Kidney (tissue), 14 donors: ENCODE measurements around the gene WWP2. TPM values are rescaled to one million over a fixed set of nuclear protein-coding genes. Genes with fewer than 3 reads are reported as not detected.
"Not testable (repeated sequence)": the region's sequence is repeated elsewhere in the genome, so short reads cannot be mapped to it uniquely, and the experiment has no call there.

Source experiments
- DNase-seq, 5 donors: peaks; one replicate each; pipeline ENCODE4 v3.0.0-alpha.2; 2013 to 2020
- FAIRE-seq: peaks from 2 replicates; lab custom pipeline; 2012; peaks lifted over from hg19 to GRCh38; lab: Jason Lieb, UNC
- H3K27ac ChIP-seq, 2 donors: one replicate each; pipeline ENCODE4 v1.7.0; 2013; ENCODE audit warnings: low read depth in 2 of 2, low read length in 2 of 2, inconsistent platforms in 1 of 2
- H3K27me3 ChIP-seq: one replicate; pipeline ENCODE4 v1.7.1; 2013; ENCODE audit warnings: low read length, inconsistent platforms; ENCODE audit not compliant: control insufficient read depth, insufficient read depth
- H3K36me3 ChIP-seq, 3 donors: one replicate each; pipeline versions ENCODE4 v1.7.0 to v1.7.1; 2013; ENCODE audit warnings: low read length in 3 of 3, control low read depth in 1 of 3, inconsistent platforms in 1 of 3; ENCODE audit not compliant: insufficient read depth in 3 of 3, control insufficient read depth in 2 of 3
- H3K4me1 ChIP-seq, 3 donors: one replicate each; pipeline versions ENCODE4 v1.7.0 to v1.7.1; 2013; ENCODE audit warnings: low read length in 3 of 3, inconsistent platforms in 1 of 3, low read depth in 1 of 3; ENCODE audit not compliant: control insufficient read depth in 2 of 3, insufficient read depth in 2 of 3
- H3K4me3 ChIP-seq, 3 donors: one replicate each; pipeline versions ENCODE4 v1.7.0 to v1.8.1; 2013; ENCODE audit warnings: low read length in 3 of 3, control low read depth in 1 of 3, inconsistent platforms in 1 of 3
- H3K9ac ChIP-seq, 3 donors: one replicate each; pipeline versions ENCODE4 v1.7.0 to v1.7.1; 2013; ENCODE audit warnings: low read length in 3 of 3, control low read depth in 1 of 3, inconsistent platforms in 1 of 3
- H3K9me3 ChIP-seq, 3 donors: one replicate each; pipeline versions ENCODE4 v1.7.0 to v1.7.1; 2013; ENCODE audit warnings: low read length in 3 of 3, control low read depth in 1 of 3, inconsistent platforms in 1 of 3; ENCODE audit not compliant: control insufficient read depth in 2 of 3, insufficient read depth in 1 of 3
- intact Hi-C: fragments of 100-400 bp; cut with DNase I; formaldehyde crosslinking; loops from one replicate; pipeline ENCODE4 v1.11.1; 2022
- polyA plus RNA-seq: library from polyadenylated mRNA; stranded (reverse); fragments of 350-450 nt; fragmentation: Illumina TruSeq; extraction: RNeasy Lipid Tissue Mini Kit (QIAGEN cat#74804); gene quantifications from one replicate; pipeline ENCODE4 v1.2.3, GENCODE V29; 2014; ENCODE audit warnings: low read depth, low replicate concordance; ENCODE audit not compliant: insufficient read depth
- total RNA-seq: library from RNA; stranded (reverse); fragmentation: NEBNext Ultra II Directional; extraction: Animal tissue kit (Norgen Biotek cat#: 25700); gene quantifications from one replicate; pipeline ENCODE4 v1.2.1, GENCODE V29; 2021
- TF ChIP-seq, protein P1 (sequence below): IDR thresholded peaks from 3 replicates; pipeline ENCODE4 v1.5.1; 2012; ENCODE audit warnings: mild to moderate bottlenecking, moderate library complexity, borderline replicate concordance; ENCODE audit not compliant: insufficient read depth; ENCODE audit errors: extremely low read depth
- donor health status: control.
- donor health status: control.
- donor health status: control.
- donor health status: control.
- donor health status: control.
- donor health status: DM: yes; HTN: yes; CAD: no.
- donor health status: Normal renal cell carcinoma (clear cell type).

Gene WWP2
- total and polyA plus RNA-seq, 2 donors from 2014 or later, result 30.0 to 128 TPM

DNA sequence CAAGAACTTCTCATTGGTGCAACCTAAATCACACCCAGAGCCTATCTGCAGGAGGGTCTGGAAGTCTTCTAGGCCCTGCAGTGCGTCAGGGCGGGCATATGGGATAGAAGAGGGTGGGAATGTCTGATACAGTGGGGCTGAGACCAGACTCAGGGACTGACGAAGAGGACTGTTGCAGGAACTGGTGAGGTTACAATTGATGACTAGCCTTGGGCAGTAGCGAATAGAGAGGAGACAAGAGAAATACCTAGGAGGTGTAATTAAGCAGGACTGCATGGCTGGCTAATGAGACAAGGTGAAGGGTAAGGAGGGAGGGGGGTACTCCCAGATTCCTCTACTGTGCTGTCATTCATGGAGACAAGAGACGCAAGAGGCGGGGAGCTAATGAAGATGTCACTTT is 91.3 kb downstream of the WWP2 start:
- DNase-seq (no peak), FAIRE-seq (no peak)
- Histone ChIP-seq H3K4me3 (no peak overlapping the region), H3K27me3 (no peaks in the 10 kb centered on the region), H3K36me3 (no peaks in the 10 kb centered on the region), H3K9ac (no peak overlapping the region), H3K27ac (no peak overlapping the region), H3K4me1 (peaks cover 0 to 2% (median 0%) of the 10 kb centered on the region in 3 donors), H3K9me3 (no peaks in the 10 kb centered on the region)
- TF ChIP-seq, protein P1, sequence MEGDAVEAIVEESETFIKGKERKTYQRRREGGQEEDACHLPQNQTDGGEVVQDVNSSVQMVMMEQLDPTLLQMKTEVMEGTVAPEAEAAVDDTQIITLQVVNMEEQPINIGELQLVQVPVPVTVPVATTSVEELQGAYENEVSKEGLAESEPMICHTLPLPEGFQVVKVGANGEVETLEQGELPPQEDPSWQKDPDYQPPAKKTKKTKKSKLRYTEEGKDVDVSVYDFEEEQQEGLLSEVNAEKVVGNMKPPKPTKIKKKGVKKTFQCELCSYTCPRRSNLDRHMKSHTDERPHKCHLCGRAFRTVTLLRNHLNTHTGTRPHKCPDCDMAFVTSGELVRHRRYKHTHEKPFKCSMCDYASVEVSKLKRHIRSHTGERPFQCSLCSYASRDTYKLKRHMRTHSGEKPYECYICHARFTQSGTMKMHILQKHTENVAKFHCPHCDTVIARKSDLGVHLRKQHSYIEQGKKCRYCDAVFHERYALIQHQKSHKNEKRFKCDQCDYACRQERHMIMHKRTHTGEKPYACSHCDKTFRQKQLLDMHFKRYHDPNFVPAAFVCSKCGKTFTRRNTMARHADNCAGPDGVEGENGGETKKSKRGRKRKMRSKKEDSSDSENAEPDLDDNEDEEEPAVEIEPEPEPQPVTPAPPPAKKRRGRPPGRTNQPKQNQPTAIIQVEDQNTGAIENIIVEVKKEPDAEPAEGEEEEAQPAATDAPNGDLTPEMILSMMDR, result no peak
- intact Hi-C loops, result no loop called here

DNA sequence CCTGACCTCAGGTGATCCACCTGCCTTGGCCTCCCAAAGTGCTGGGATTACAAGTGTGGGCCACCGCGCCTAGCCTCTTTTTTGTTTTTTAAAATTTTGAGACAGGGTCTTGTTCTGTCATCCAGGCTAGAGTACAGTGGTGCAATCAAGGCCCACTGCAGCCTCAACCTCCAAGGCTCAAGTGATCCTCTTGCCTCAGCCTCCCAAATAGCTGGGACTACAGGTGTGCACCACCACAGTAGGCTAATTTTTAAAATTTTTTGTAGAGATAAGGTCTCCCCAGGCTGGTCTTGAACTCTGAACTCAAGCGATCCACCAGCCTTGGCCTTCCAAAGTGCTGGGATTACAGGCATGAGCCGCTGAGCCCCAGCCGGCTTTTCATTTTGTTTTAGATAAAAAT is 92.6 kb downstream of the WWP2 start:
- peaks cover 0 to 12% (median 10%) of the 10 kb centered on the region in 3 donors for H3K4me1 ChIP-seq
- H3K9ac ChIP-seq, H3K27me3 ChIP-seq, H3K4me3 ChIP-seq, intact Hi-C loops, DNase-seq, H3K36me3 ChIP-seq, H3K27ac ChIP-seq, H3K9me3 ChIP-seq, FAIRE-seq: not testable (repeated sequence)

DNA sequence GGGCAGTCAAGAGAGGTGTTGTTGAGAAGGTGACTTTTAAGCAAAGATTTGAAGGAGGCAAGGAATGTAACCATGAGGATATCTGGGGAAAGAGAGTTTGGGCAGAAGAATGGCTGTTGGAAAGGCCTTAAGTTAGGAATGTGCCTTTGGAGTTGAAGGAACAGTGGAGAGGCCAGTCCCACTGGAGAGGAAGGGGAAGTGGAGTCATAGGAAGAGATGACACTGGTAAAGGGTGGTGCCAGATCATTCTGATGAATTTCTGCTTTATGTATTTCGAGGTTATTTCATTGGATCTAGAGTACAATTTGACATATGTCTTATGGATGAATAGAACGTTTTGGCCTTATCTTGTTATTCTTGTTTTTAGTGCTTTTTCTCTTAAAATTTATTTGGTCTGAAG is 93.5 kb downstream of the WWP2 start:
- Histone ChIP-seq H3K4me1 (peaks cover 0 to 12% (median 10%) of the 10 kb centered on the region in 3 donors), H3K9me3 (no peaks in the 10 kb centered on the region), H3K9ac (no peak overlapping the region), H3K36me3 (no peaks in the 10 kb centered on the region), H3K4me3 (no peak overlapping the region), H3K27me3 (no peaks in the 10 kb centered on the region), H3K27ac (peak overlapping the region in 1 of 2 donors; percentile 1)
- TF ChIP-seq, protein P1, result no peak
- intact Hi-C loops, result no loop called here
- FAIRE-seq, result no peak
- no peak for DNase-seq

DNA sequence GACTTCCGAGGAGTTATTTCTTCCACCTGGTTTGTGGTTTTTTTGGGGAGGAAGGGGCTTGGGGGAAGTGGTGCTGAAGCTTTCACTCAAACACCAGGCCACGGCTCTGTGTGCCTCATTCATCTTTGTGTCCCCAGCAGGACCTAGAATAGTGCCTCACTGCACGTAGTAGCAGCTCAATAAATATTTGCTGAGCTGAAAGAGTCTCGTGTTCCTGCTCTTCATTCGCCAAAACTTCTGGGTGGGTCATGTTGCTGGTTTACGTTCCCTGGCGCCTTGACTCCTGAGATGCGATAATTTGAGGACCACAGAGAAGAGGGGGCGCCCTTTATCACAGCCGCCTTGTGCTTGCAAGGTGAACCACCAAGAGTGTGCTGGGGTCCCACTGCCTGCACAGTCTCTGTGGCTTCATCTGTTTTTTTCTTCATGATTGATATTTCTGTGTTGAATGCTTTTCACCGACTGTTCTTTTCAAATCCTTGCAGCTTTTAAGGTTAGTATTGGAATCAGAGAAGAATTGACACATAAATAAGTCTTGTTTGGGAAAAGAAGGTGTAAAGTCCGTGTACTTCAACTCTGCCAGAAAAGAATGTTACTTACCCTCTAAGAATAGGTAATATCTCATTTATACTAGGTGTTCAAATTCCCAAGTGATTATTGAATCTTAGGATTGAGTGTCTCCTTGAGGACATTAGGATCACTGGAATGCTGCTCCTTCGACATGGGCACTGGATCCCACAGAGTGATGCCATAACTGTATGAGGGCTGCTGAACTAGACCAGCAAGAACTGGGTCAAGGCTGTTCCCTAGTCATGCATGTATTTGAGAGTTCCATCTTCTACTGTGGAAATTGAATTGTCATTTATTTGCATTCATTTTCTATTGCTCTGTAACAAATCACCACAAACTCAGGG is 96.3 kb downstream of the WWP2 start:
- Histone ChIP-seq H3K9me3 (no peaks in the 10 kb centered on the region), H3K27me3 (no peaks in the 10 kb centered on the region), H3K4me3 (no peak overlapping the region), H3K4me1 (peaks cover 0 to 27% (median 13%) of the 10 kb centered on the region in 3 donors), H3K27ac (peak overlapping the region; percentile 39 to 67), H3K36me3 (no peaks in the 10 kb centered on the region), H3K9ac (no peak overlapping the region)
- TF ChIP-seq, protein P1, result no peak
- FAIRE-seq (no peak), DNase-seq (no peak)
- intact Hi-C loops, result no loop called here
